Measurements from ENCODE around the gene ABCA12.

ABCA12 gene

GRCh38 chr2:215019521-215020145, 118.8 kb downstream of the ABCA12 start:
- no peak for DNase-seq (ENCODE audit: low spot score)
- TF ChIP-seq CTCF (IDR thresholded peaks at IDR 0.05; ENCODE audit: extremely low read depth, insufficient read depth, missing control alignments), result no peak
- in situ Hi-C loops (cut with MboI; ENCODE audit: low pct_unique_long_range_greater_than_20kb, low sequenced_read_pairs, unreplicated experiment), result no loop called here

GRCh38 chr2:215019085-215019484, 119.3 kb downstream of the ABCA12 start:
- in situ Hi-C loops (cut with MboI; ENCODE audit: low pct_unique_long_range_greater_than_20kb, low sequenced_read_pairs, unreplicated experiment), result no loop called here
- no peak for TF ChIP-seq CTCF (IDR thresholded peaks at IDR 0.05; ENCODE audit: extremely low read depth, insufficient read depth, missing control alignments)
- peak; percentile 22 for DNase-seq (ENCODE audit: low spot score)

GRCh38 chr2:215015421-215015820, 123.0 kb downstream of the ABCA12 start:
- in situ Hi-C loops (cut with MboI; ENCODE audit: low pct_unique_long_range_greater_than_20kb, low sequenced_read_pairs, unreplicated experiment), result no loop called here
- TF ChIP-seq CTCF (IDR thresholded peaks at IDR 0.05; ENCODE audit: extremely low read depth, insufficient read depth, missing control alignments), result no peak
- no peak for DNase-seq (ENCODE audit: low spot score)

- in situ Hi-C loops (cut with MboI; ENCODE audit: low pct_unique_long_range_greater_than_20kb, low sequenced_read_pairs, unreplicated experiment), result no loop called here
- no peak for TF ChIP-seq CTCF (IDR thresholded peaks at IDR 0.05; ENCODE audit: extremely low read depth, insufficient read depth, missing control alignments)
- no peak for DNase-seq (ENCODE audit: low spot score)
Observed at GRCh38 chr2:215010390-215010789, 128.0 kb downstream of the ABCA12 start.

GRCh38 chr2:215003001-215003400, 135.4 kb downstream of the ABCA12 start:
- in situ Hi-C loops (cut with MboI; ENCODE audit: low pct_unique_long_range_greater_than_20kb, low sequenced_read_pairs, unreplicated experiment), result no loop called here
- no peak for DNase-seq (ENCODE audit: low spot score)
- TF ChIP-seq CTCF (IDR thresholded peaks at IDR 0.05; ENCODE audit: extremely low read depth, insufficient read depth, missing control alignments), result no peak

GRCh38 chr2:215002500-215002899, 135.9 kb downstream of the ABCA12 start:
- peak; percentile 20 for DNase-seq (ENCODE audit: low spot score)
- peak; percentile 61 for TF ChIP-seq CTCF (IDR thresholded peaks at IDR 0.05; ENCODE audit: extremely low read depth, insufficient read depth, missing control alignments)
- in situ Hi-C loops (cut with MboI; ENCODE audit: low pct_unique_long_range_greater_than_20kb, low sequenced_read_pairs, unreplicated experiment), result no loop called here

Data from GM13977 (cell line).